Mammary epithelial cell (primary cell): ENCODE results near the gene RETREG2.

Experiments used
- EZH2 ChIP-seq: IDR thresholded peaks from 2 replicates; pipeline ENCODE4 v1.6.1; 2012; ENCODE audit warnings: low read length, inconsistent platforms, borderline replicate concordance
- TF ChIP-seq, protein P1 (sequence below), 2 donors: IDR thresholded peaks in 1 of 2; conservative IDR thresholded peaks in 1 of 2; 2 replicates each; pipeline ENCODE4 v1.5.1; 2011 to 2012; ENCODE audit warnings: inconsistent platforms in 2 of 2, low read length in 2 of 2, mild to moderate bottlenecking in 2 of 2, control low read depth in 1 of 2, low read depth in 1 of 2; ENCODE audit not compliant: insufficient read depth in 1 of 2; ENCODE audit errors: extremely low read depth in 1 of 2

DNA sequence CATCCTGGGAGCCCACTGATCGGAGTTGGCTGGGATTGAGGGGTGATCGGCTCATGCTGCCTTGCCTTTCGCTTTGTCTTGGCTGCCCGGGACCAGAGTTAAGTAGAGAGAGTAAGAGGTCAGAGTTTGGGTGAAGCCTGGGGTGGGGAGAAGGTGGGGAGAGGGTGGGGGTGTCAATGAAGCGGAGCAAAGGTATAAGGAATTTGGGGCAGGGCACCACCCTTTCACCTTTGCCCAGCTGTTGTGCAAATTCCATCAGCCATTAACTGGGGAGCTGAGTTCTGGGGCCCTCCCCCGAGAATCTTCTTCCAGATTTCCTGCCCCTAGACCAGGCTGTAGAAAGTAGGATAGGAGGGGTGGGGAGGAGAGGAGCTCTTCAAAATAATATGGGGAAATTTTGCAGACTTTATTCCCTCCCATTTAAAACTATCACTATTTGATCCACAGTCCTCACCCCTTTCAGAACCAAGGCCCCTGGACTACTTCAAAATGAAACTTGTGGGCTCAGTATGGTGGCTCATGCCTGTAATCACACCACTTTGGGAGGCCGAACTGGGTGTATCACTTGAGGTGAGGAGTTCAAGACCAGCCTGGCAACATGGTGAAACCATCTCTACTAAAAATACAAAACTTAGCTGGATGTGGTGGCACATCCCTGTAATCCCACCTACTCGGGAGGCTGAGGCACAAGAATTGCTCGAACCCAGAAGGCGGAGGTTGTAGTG lies 8.0 kb upstream of the RETREG2 start, which contains the start of gene SLC23A3:
- TF ChIP-seq, protein P1, sequence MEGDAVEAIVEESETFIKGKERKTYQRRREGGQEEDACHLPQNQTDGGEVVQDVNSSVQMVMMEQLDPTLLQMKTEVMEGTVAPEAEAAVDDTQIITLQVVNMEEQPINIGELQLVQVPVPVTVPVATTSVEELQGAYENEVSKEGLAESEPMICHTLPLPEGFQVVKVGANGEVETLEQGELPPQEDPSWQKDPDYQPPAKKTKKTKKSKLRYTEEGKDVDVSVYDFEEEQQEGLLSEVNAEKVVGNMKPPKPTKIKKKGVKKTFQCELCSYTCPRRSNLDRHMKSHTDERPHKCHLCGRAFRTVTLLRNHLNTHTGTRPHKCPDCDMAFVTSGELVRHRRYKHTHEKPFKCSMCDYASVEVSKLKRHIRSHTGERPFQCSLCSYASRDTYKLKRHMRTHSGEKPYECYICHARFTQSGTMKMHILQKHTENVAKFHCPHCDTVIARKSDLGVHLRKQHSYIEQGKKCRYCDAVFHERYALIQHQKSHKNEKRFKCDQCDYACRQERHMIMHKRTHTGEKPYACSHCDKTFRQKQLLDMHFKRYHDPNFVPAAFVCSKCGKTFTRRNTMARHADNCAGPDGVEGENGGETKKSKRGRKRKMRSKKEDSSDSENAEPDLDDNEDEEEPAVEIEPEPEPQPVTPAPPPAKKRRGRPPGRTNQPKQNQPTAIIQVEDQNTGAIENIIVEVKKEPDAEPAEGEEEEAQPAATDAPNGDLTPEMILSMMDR (conservative IDR thresholded peaks at IDR 0.05 in 1 of 2, IDR thresholded peaks at IDR 0.05 in 1 of 2; ENCODE audit: extremely low read depth in 1 of 2, insufficient read depth in 1 of 2, low read depth in 1 of 2, low read length in 2 of 2): no peak
- no peak for TF ChIP-seq EZH2
